ENCODE measurements around the gene NPL.

NPL gene

DNA sequence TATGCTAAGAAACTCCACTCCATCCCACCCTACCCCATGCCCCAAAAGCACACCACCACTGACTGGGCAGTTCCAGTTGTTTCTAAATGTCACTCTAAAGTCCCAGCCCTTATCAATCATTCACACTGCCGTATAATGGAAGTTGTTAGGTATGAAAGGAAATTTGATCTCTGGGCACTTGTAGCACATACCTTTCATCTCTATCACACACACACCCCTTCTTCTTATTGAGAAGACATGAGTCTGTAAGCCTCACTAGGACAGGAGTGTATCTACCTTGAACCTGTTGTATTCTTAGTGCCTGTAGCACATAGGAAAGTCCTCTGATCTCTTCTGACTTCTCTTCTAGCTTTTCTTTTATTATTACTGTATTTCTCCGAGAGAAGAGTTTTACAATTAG is 27.3 kb downstream of the NPL start:
- no peak for TF ChIP-seq ZNF274 (IDR thresholded peaks at IDR 0.05; ENCODE audit: low read depth, low read length)
- H3K4me3 ChIP-seq (ENCODE audit: low read length) = no peak overlapping the region

DNA sequence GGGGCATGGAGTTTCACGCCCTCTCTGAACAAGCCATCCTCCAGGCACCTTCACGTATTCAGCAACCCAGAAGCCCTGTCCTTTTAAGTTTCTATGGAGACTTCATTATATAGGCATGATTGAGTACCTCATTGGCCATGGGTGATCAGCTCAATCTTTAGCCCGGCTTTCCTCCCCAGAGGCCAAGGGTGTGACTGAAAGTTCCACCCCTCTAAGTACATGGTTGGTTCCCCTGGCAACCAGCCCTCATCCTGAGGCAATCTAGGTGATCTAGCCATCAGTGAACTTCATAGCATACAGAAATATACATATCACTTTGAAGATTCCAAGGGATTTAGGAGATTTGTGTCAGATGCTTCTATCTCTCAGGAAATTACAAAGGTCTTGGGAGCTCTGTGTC is 28.2 kb downstream of the NPL start:
- no peak for TF ChIP-seq ZNF274 (IDR thresholded peaks at IDR 0.05; ENCODE audit: low read depth, low read length)
- H3K4me3 ChIP-seq (ENCODE audit: low read length) = no peak overlapping the region

- no peak for TF ChIP-seq ZNF274 (IDR thresholded peaks at IDR 0.05; ENCODE audit: low read depth, low read length)
- H3K4me3 ChIP-seq (ENCODE audit: low read length) = no peak overlapping the region
Observed at GRCh38 chr1:182823220-182823619, 33.6 kb downstream of the NPL start.

GRCh38 chr1:182826892-182827291 is 37.3 kb downstream of the NPL start:
- H3K4me3 ChIP-seq (ENCODE audit: low read length) = no peak overlapping the region
- TF ChIP-seq ZNF274 (IDR thresholded peaks at IDR 0.05; ENCODE audit: low read depth, low read length) = no peak

GRCh38 chr1:182829285-182829932 is 39.8 kb downstream of the NPL start:
- no peak for TF ChIP-seq ZNF274 (IDR thresholded peaks at IDR 0.05; ENCODE audit: low read depth, low read length)
- peak overlapping the region; percentile 32; the same call in 1 of the 2 replicates for H3K4me3 ChIP-seq (ENCODE audit: low read length)

DNA sequence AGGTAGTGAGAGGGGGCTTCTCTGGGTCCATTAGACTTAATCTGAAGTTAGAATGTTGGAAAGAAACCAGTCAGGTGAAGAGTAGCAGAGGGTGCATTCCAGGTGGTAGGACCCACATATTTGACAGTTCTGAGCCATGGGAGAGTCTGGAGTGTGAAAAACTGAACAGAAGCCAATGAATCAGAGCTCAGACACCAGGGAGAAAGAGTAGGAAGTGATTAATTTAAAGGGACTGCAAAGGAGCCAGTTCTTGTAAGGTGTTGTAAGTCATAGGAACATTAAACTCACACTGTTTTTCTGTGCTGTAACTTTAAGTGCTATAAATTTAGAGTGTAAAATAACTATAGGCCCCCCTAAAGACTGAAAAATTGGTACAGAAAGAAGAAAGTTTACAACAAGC is 43.7 kb downstream of the NPL start:
- TF ChIP-seq ZNF274 (IDR thresholded peaks at IDR 0.05; ENCODE audit: low read depth, low read length) = no peak
- no peak overlapping the region for H3K4me3 ChIP-seq (ENCODE audit: low read length)

DNA sequence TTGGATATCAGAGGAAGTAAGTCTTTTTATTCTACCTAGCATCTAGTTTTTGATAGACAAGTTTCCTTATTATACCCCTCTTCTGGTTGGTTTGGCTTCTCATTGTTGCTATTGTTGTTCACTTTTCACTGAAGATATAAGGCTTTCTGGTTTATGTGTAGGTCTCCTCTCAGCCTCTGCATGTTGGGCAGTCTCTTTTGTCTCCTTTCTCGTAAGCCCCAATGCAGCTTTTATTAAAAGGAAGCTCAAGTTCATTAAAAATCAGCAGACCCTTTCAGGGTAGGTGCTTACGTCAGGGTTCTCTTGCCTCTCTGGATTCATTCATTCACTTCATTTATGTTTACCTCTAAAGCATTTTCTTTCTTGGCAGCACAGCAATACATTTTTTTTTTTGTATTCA is 44.8 kb downstream of the NPL start:
- no peak overlapping the region for H3K4me3 ChIP-seq (ENCODE audit: low read length)
- no peak for TF ChIP-seq ZNF274 (IDR thresholded peaks at IDR 0.05; ENCODE audit: low read depth, low read length)

DNA sequence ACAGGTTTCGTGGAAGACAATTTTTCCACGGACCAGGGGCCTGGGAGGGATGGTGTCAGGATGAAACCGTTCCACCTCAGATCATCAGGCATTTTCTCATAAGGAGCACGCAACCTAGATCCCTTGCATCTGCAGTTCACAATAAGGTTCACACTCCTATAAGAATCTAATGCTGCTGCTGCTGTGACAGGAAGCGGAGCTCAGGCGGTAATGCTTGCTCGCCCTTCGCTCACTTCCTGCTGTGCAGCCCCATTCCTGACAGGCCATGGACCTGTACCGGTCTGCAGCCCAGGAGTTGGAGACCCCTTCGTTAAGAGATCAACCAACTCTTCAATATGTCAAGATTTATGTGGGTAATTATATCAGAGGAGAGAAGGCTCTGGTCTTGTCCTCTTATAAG is 46.2 kb downstream of the NPL start:
- no peak overlapping the region for H3K4me3 ChIP-seq (ENCODE audit: low read length)
- no peak for TF ChIP-seq ZNF274 (IDR thresholded peaks at IDR 0.05; ENCODE audit: low read depth, low read length)

DNA sequence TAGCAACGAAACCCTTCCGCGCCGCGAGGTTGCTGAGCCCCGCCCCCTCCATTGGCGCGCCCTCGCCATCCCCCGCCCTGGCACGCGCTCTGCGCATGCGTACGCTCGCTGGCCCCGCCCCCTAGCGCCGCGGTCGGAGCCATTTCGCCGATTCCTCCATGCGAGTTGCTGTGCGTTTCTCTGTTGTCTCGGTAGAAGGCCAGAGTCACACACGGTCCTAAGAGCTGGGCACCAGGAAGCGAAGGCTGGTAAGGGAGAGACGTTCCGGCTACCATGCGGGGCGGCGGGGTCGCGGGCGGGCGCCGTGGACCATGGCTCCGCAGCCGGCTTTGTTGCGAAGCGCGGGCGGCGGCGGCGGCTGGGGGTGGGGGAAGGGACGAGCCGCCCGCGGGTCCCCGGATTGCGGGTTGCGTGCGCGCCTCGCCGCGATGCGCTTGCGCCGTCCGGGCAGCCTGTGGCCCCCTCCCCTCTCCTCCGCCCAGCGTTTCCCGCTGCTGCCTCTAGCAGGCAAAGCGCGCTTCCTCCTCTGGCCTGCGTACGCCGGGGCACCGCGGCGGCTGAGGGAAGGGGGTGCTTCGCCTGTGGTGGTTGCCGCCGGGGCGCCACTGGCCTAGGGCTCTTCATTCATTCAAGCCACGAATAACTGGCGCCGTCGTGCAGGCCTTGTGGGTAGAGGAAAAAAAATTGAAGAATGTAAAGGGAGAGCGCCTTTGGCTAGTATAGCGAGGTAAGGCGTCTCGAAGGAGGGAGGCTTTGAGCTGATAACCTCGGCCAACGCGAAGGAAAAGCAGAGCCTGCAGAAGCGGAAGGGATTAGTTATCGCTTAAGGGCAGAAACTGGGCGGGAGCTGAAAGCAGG is 49.9 kb downstream of the NPL start, which contains the start of gene DHX9:
Gene DHX9, plus strand, starts transcription at position 139 of the 858 bp plus-strand sequence. CDS start 3,220 bp downstream, outside the sequence.
- no peak for TF ChIP-seq ZNF274 (IDR thresholded peaks at IDR 0.05; ENCODE audit: low read depth, low read length)
- H3K4me3 ChIP-seq (ENCODE audit: low read length) = peak within 1 kb of the TSS; percentile 76

DNA sequence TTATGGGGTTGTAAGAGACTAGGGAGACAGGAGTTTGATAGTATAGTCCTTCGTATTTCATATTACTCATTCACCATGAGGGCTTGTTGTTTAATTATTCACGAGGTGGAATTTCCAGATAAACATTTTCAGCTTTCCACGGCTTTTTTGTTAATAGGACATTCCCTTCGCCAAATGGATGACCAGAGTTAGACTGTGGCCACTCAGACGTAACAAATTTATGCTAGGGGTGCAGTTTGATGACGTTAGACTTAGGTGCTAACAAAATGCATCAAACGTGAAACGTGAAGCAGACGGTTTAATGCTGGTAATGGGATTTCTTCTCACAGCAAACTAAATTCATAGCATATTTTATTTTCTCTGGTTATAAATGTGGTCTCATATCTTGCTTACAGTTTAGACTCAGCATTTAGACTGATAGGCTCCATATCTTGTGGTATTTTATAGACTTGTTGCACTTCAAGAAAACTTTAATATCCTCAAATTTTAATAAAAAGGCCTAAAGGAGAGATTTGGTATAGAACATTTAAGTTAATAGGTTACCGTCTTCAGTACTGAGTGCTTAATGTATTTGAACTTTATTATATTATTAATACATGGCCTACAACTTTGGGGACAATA is 51.9 kb downstream of the NPL start:
- peak overlapping the region; percentile 76 for H3K4me3 ChIP-seq (ENCODE audit: low read length)
- TF ChIP-seq ZNF274 (IDR thresholded peaks at IDR 0.05; ENCODE audit: low read depth, low read length) = no peak

- H3K4me3 ChIP-seq (ENCODE audit: low read length) = peak overlapping the region; percentile 76; the same call in 1 of the 2 replicates
- TF ChIP-seq ZNF274 (IDR thresholded peaks at IDR 0.05; ENCODE audit: low read depth, low read length) = no peak
Observed at GRCh38 chr1:182842265-182842664, 52.7 kb downstream of the NPL start.

DNA sequence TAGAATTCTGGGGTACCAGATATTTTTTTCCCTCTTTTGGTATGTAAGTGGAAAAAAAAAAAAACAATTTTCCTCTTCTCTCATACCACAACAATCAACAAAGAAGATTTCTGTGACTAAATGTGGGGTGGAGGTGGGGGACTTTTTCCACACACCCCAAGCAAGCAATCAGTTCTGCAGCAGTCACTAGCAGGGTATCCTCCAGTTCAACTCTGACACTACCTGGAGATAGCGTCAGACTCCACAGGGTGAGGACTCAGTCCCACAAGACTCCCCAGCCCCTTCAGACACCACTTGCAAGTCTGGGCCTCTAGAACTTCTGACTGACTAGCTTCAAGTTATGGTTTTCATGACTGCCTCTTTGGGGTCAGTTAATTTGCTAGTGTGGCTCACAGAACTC is 55.8 kb downstream of the NPL start:
- no peak for TF ChIP-seq ZNF274 (IDR thresholded peaks at IDR 0.05; ENCODE audit: low read depth, low read length)

GRCh38 chr1:182845894-182846293 is 56.3 kb downstream of the NPL start:
- H3K4me3 ChIP-seq (ENCODE audit: low read length) = no peak overlapping the region
- TF ChIP-seq ZNF274 (IDR thresholded peaks at IDR 0.05; ENCODE audit: low read depth, low read length) = no peak

More for the DNA sequence above, 55.8 kb downstream of the NPL start:
- H3K4me3 ChIP-seq (ENCODE audit: low read length) = no peak overlapping the region

- no peak for TF ChIP-seq ZNF274 (IDR thresholded peaks at IDR 0.05; ENCODE audit: low read depth, low read length)
- no peak overlapping the region for H3K4me3 ChIP-seq (ENCODE audit: low read length)
Observed at GRCh38 chr1:182847105-182847504, 57.5 kb downstream of the NPL start.

DNA sequence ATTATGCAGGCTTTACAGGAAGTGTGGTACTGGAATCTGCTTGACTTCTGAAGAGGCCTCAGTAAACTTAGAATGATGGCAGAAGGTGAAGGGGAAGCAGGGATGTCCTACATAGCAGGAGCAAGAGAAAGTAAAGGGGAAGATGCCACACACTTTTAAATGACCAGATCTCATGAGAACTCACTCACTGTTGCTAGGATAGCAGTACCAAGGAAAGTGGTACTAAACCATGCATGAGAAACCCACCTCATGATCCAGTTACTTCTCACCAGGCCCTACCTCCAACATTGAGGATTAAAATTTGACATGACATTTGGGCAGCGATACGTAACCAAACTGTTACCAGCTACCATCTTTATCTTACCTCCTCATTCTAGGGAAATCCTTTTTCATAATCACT is 59.2 kb downstream of the NPL start:
- TF ChIP-seq ZNF274 (IDR thresholded peaks at IDR 0.05; ENCODE audit: low read depth, low read length) = no peak
- no peak overlapping the region for H3K4me3 ChIP-seq (ENCODE audit: low read length)
